NK-92 (cell line): ENCODE results near the gene FRMD5.

ENCODE experiments used
- DNase-seq: peaks from one replicate; lab custom pipeline; 2025; ENCODE audit not compliant: unreplicated experiment; lab: John Stamatoyannopoulos, UW

FRMD5 gene

GRCh38 chr15:44097552-44097951, 97.5 kb downstream of the FRMD5 start:
- DNase-seq = no peak

- DNase-seq = no peak
These were observed 98.5 kb downstream of the FRMD5 start for GRCh38 chr15:44096596-44096995.

GRCh38 chr15:44094781-44095180, 100.3 kb downstream of the FRMD5 start:
- DNase-seq = no peak

- DNase-seq = no peak
These were observed 101.2 kb downstream of the FRMD5 start for GRCh38 chr15:44093836-44094235.

- no peak for DNase-seq
These were observed 102.8 kb downstream of the FRMD5 start for GRCh38 chr15:44092221-44092620.

- DNase-seq = no peak
These were observed 107.2 kb downstream of the FRMD5 start for GRCh38 chr15:44087578-44088465.

GRCh38 chr15:44084770-44085169, 110.3 kb downstream of the FRMD5 start:
- DNase-seq = no peak

- DNase-seq = no peak
These were observed 110.9 kb downstream of the FRMD5 start for GRCh38 chr15:44084171-44084570.

GRCh38 chr15:44082558-44083157, 112.4 kb downstream of the FRMD5 start:
- DNase-seq = no peak

GRCh38 chr15:44081026-44082013, 113.8 kb downstream of the FRMD5 start:
- DNase-seq = no peak

GRCh38 chr15:44075535-44075934, 119.5 kb downstream of the FRMD5 start:
- DNase-seq = no peak

- DNase-seq = no peak
These were observed 125.6 kb downstream of the FRMD5 start for GRCh38 chr15:44069489-44069888.

GRCh38 chr15:44068347-44068746, 126.7 kb downstream of the FRMD5 start:
- no peak for DNase-seq

GRCh38 chr15:44066211-44066827, 128.8 kb downstream of the FRMD5 start:
- DNase-seq = no peak

- DNase-seq = no peak
These were observed 130.4 kb downstream of the FRMD5 start for GRCh38 chr15:44064706-44065105.

- no peak for DNase-seq
These were observed 136.9 kb downstream of the FRMD5 start for GRCh38 chr15:44058126-44058525.

GRCh38 chr15:44045661-44046060, 149.4 kb downstream of the FRMD5 start:
- DNase-seq = no peak

GRCh38 chr15:44045217-44045616, 149.9 kb downstream of the FRMD5 start:
- no peak for DNase-seq

- DNase-seq = no peak
These were observed 156.3 kb downstream of the FRMD5 start for GRCh38 chr15:44038755-44039191.

- no peak for DNase-seq
These were observed 159.0 kb downstream of the FRMD5 start for GRCh38 chr15:44035781-44036699.
